ENCODE results near the gene GALNT14.

GRCh38 chr2:31138037-31138962 lies at the start of gene GALNT14:
- TF ChIP-seq, protein P1, sequence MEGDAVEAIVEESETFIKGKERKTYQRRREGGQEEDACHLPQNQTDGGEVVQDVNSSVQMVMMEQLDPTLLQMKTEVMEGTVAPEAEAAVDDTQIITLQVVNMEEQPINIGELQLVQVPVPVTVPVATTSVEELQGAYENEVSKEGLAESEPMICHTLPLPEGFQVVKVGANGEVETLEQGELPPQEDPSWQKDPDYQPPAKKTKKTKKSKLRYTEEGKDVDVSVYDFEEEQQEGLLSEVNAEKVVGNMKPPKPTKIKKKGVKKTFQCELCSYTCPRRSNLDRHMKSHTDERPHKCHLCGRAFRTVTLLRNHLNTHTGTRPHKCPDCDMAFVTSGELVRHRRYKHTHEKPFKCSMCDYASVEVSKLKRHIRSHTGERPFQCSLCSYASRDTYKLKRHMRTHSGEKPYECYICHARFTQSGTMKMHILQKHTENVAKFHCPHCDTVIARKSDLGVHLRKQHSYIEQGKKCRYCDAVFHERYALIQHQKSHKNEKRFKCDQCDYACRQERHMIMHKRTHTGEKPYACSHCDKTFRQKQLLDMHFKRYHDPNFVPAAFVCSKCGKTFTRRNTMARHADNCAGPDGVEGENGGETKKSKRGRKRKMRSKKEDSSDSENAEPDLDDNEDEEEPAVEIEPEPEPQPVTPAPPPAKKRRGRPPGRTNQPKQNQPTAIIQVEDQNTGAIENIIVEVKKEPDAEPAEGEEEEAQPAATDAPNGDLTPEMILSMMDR (IDR thresholded peaks at IDR 0.05) = peak; percentile 60
- no peak for TF ChIP-seq EZH2 (IDR thresholded peaks at IDR 0.05; ENCODE audit: borderline replicate concordance, insufficient read depth, low read depth, low read length, poor library complexity, severe bottlenecking)

Data from B cell (primary cell).